ENCODE measurements around the gene OR5H15. TPM values are rescaled to one million over a fixed set of nuclear protein-coding genes. Genes with fewer than 3 reads are reported as not detected.

OR5H15 gene
- total and polyA plus RNA-seq, 12 donors, result not detected

- ATAC-seq, result no peak
- 26 to 36% methylated on average over 7 of the region's 7 CpGs for WGBS, 2 donors
These were observed 46.8 kb downstream of the OR5H15 start for GRCh38 chr3:98213276-98213675.

GRCh38 chr3:98215051-98215450 is 48.6 kb downstream of the OR5H15 start:
- ATAC-seq (no peak), DNase-seq (no peak)
- H3K27ac ChIP-seq, result no peak overlapping the region
- H3K9me3 ChIP-seq, result peaks cover 0 to 6% (median 0%) of the 10 kb centered on the region in 11 donors
- intact Hi-C loops (cut with DNase I), result no loop called here
- no peak overlapping the region for H3K4me3 ChIP-seq
- H3K4me1 ChIP-seq, result no peaks in the 10 kb centered on the region
- no peaks in the 10 kb centered on the region for H3K27me3 ChIP-seq
- 72 to 79% methylated on average over 3 of the region's 3 CpGs for WGBS, 2 donors
- no peaks in the 10 kb centered on the region for H3K36me3 ChIP-seq
- TF ChIP-seq CTCF (IDR thresholded peaks at IDR 0.05), result no peak

More at GRCh38 chr3:98213276-98213675, 46.8 kb downstream of the OR5H15 start:
- Histone ChIP-seq H3K4me3 (no peak overlapping the region), H3K27me3 (no peaks in the 10 kb centered on the region), H3K27ac (no peak overlapping the region), H3K9me3 (peaks cover 0 to 7% (median 0%) of the 10 kb centered on the region in 11 donors), H3K36me3 (no peaks in the 10 kb centered on the region), H3K4me1 (no peaks in the 10 kb centered on the region)
- intact Hi-C loops (cut with DNase I), result loop anchor here in 3 of 10 donors (2.0 kb wide), 1 partner anchor 58 kb away; no protein-coding TSS in a partner anchor
- DNase-seq, result no peak
- TF ChIP-seq CTCF (IDR thresholded peaks at IDR 0.05), result no peak

Other genes starting within 250 kb of the OR5H15 start
- 10 to 100 TPM in 9 of 10 donors, 1 to 10 TPM in 1; 9.1 to 15.8 (median 12.8) TPM for gene RIOX2, start 194.3 kb upstream of the OR5H15 start, total RNA-seq
- gene RIOX2, start 194.3 kb upstream of the OR5H15 start, polyA plus RNA-seq, result 10 to 100 TPM in 1 of 2 donors, 1 to 10 TPM in 1; 8.4 to 10.0 TPM
- gene GABRR3, start 131.4 kb upstream of the OR5H15 start, total RNA-seq, result not detected
- gene GABRR3, start 131.4 kb upstream of the OR5H15 start, polyA plus RNA-seq, result not detected
- gene OR5AC2, start 79.5 kb upstream of the OR5H15 start, total RNA-seq, result not detected
- not detected for gene OR5AC2, start 79.5 kb upstream of the OR5H15 start, polyA plus RNA-seq
- gene OR5H1, start 36.0 kb upstream of the OR5H15 start, total RNA-seq, result not detected
- not detected for gene OR5H1, start 36.0 kb upstream of the OR5H15 start, polyA plus RNA-seq
- gene OR5H14, start 19.2 kb upstream of the OR5H15 start, total RNA-seq, result not detected
- not detected for gene OR5H14, start 19.2 kb upstream of the OR5H15 start, polyA plus RNA-seq
- gene OR5H6, start 97.5 kb downstream of the OR5H15 start, total RNA-seq, result not detected
- not detected for gene OR5H6, start 97.5 kb downstream of the OR5H15 start, polyA plus RNA-seq
- not detected for gene OR5H2, start 115.8 kb downstream of the OR5H15 start, total RNA-seq
- gene OR5H2, start 115.8 kb downstream of the OR5H15 start, polyA plus RNA-seq, result not detected
- gene OR5K4, start 187.2 kb downstream of the OR5H15 start, total RNA-seq, result not detected
- gene OR5K4, start 187.2 kb downstream of the OR5H15 start, polyA plus RNA-seq, result not detected
- gene OR5K3, start 224.0 kb downstream of the OR5H15 start, total RNA-seq, result not detected
- gene OR5K3, start 224.0 kb downstream of the OR5H15 start, polyA plus RNA-seq, result not detected